DOHH2 (cell line): Measurements from ENCODE around the gene OR8J3.

Experiments
- H3F3A ChIP-seq: fragments of 200-600 bp; sonication (generic), shearing (Covaris generic); 2 replicates; pipeline ENCODE4 v1.6.0; 2016; ENCODE audit warnings: antibody characterized with exemption, mild to moderate bottlenecking; ENCODE audit not compliant: control insufficient read depth, insufficient read depth
- H3K27ac ChIP-seq: fragments of 200-600 bp; sonication (generic); 2 replicates; pipeline ENCODE4 v1.5.1; 2014; ENCODE audit warnings: low read depth, mild to moderate bottlenecking, low read length, moderate library complexity
- H3K27me3 ChIP-seq: fragments of 200-600 bp; sonication (generic); 2 replicates; pipeline ENCODE4 v1.6.1; 2014; ENCODE audit warnings: mild to moderate bottlenecking, low read length, mixed read lengths; ENCODE audit not compliant: control insufficient read depth
- H3K36me3 ChIP-seq: fragments of 200-600 bp; sonication (generic); 2 replicates; pipeline ENCODE4 v1.6.1; 2014; ENCODE audit warnings: mild to moderate bottlenecking, low read length, moderate library complexity, mixed read lengths; ENCODE audit not compliant: control insufficient read depth
- H3K4me1 ChIP-seq: fragments of 200-600 bp; sonication (generic); 2 replicates; pipeline ENCODE4 v1.6.1; 2014; ENCODE audit warnings: mild to moderate bottlenecking, low read length, mixed read lengths; ENCODE audit not compliant: control insufficient read depth
- H3K4me2 ChIP-seq: fragments of 200-600 bp; sonication (generic); 2 replicates; pipeline ENCODE4 v1.6.0; 2014; ENCODE audit warnings: mild to moderate bottlenecking, low read length, moderate library complexity
- H3K4me3 ChIP-seq: fragments of 200-600 bp; sonication (generic); 2 replicates; pipeline ENCODE4 v1.5.1; 2014; ENCODE audit warnings: mild to moderate bottlenecking, low read length, mixed read lengths
- H3K79me2 ChIP-seq: fragments of 200-600 bp; sonication (generic); 2 replicates; pipeline ENCODE4 v1.6.1; 2014; ENCODE audit warnings: mild to moderate bottlenecking, low read length, mixed read lengths; ENCODE audit not compliant: control insufficient read depth
- H3K9me2 ChIP-seq: fragments of 200-600 bp; sonication (generic); replicated peaks from 2 replicates; pipeline ENCODE4 v1.6.1; 2014; ENCODE audit warnings: mild to moderate bottlenecking, low read length, mixed read lengths; ENCODE audit not compliant: control insufficient read depth
- H3K9me3 ChIP-seq: fragments of 200-600 bp; sonication (generic); 2 replicates; pipeline ENCODE4 v1.6.1; 2014; ENCODE audit warnings: antibody characterized with exemption, low read length, mixed read lengths; ENCODE audit not compliant: control insufficient read depth, insufficient read depth
- H4K20me1 ChIP-seq: fragments of 200-600 bp; sonication (generic); 2 replicates; pipeline ENCODE4 v1.6.0; 2014; ENCODE audit warnings: low read depth, mild to moderate bottlenecking, antibody characterized with exemption, low read length, moderate library complexity; ENCODE audit not compliant: control insufficient read depth, insufficient read depth
- EZH2phosphoT487 ChIP-seq: fragments of 200-600 bp; sonication (generic); IDR thresholded peaks from 2 replicates; pipeline ENCODE4 v1.6.1; 2017; ENCODE audit warnings: borderline replicate concordance, mild to moderate bottlenecking, antibody characterized with exemption, low read length, moderate library complexity, mixed read lengths
- TF ChIP-seq, protein P1 (sequence below): fragments of 200-600 bp; sonication (generic); IDR thresholded peaks from one replicate; pipeline ENCODE4 v1.5.1; 2014; ENCODE audit warnings: antibody characterized with exemption, mild to moderate bottlenecking, low read depth, low read length; ENCODE audit not compliant: poor library complexity, severe bottlenecking

Gene OR8J3

GRCh38 chr11:56122073-56122472, 17.9 kb downstream of the OR8J3 start, which contains the start of gene OR8H3:
OR8H3 (plus strand) TSS chr11:56122373; CDS start chr11:56122373, 0 bp downstream.
- no peak within 1 kb of the TSS for H3K4me3 ChIP-seq
- TF ChIP-seq, protein P1, sequence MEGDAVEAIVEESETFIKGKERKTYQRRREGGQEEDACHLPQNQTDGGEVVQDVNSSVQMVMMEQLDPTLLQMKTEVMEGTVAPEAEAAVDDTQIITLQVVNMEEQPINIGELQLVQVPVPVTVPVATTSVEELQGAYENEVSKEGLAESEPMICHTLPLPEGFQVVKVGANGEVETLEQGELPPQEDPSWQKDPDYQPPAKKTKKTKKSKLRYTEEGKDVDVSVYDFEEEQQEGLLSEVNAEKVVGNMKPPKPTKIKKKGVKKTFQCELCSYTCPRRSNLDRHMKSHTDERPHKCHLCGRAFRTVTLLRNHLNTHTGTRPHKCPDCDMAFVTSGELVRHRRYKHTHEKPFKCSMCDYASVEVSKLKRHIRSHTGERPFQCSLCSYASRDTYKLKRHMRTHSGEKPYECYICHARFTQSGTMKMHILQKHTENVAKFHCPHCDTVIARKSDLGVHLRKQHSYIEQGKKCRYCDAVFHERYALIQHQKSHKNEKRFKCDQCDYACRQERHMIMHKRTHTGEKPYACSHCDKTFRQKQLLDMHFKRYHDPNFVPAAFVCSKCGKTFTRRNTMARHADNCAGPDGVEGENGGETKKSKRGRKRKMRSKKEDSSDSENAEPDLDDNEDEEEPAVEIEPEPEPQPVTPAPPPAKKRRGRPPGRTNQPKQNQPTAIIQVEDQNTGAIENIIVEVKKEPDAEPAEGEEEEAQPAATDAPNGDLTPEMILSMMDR: no peak
- TF ChIP-seq EZH2phosphoT487: no peak
- no peaks in the 10 kb centered on the region for H3K27me3 ChIP-seq
- no peak within 1 kb of the TSS for H3K4me2 ChIP-seq
- no peaks in the 10 kb centered on the region for H3K4me1 ChIP-seq
- H4K20me1 ChIP-seq: no peaks in the 10 kb centered on the region
- no peaks in the 10 kb centered on the region for H3K79me2 ChIP-seq
- no peaks in the 10 kb centered on the region for H3K9me2 ChIP-seq
- H3K36me3 ChIP-seq: no peaks in the 10 kb centered on the region
- no peaks in the 10 kb centered on the region for H3K9me3 ChIP-seq
- H3K27ac ChIP-seq: no peak within 1 kb of the TSS
- no peaks in the 10 kb centered on the region for H3F3A ChIP-seq

- H3K79me2 ChIP-seq: no peaks in the 10 kb centered on the region
- no peaks in the 10 kb centered on the region for H3K27me3 ChIP-seq
- no peak within 1 kb of the TSS for H3K27ac ChIP-seq
- H3K4me1 ChIP-seq: no peaks in the 10 kb centered on the region
- H3K4me2 ChIP-seq: no peak within 1 kb of the TSS
- TF ChIP-seq EZH2phosphoT487: no peak
- TF ChIP-seq, protein P1: no peak
- H4K20me1 ChIP-seq: no peaks in the 10 kb centered on the region
- no peak within 1 kb of the TSS for H3K4me3 ChIP-seq
- no peaks in the 10 kb centered on the region for H3K36me3 ChIP-seq
- no peaks in the 10 kb centered on the region for H3K9me3 ChIP-seq
- no peaks in the 10 kb centered on the region for H3K9me2 ChIP-seq
- no peaks in the 10 kb centered on the region for H3F3A ChIP-seq
Measured at GRCh38 chr11:56103210-56103737, 36.7 kb downstream of the OR8J3 start, which contains the start of gene OR8H2. OR8H2 (plus strand) TSS chr11:56103687; CDS start chr11:56105043, 1,356 bp downstream.

GRCh38 chr11:56093008-56093407, 47.0 kb downstream of the OR8J3 start, which contains the start of gene OR8I2:
OR8I2 (plus strand) TSS chr11:56093308; CDS start chr11:56093308, 0 bp downstream.
- Histone ChIP-seq H3K36me3 (no peaks in the 10 kb centered on the region), H3K27ac (no peak within 1 kb of the TSS), H3K9me2 (no peaks in the 10 kb centered on the region; the same call in 1 of the 2 replicates), H3K27me3 (no peaks in the 10 kb centered on the region), H3K4me1 (no peaks in the 10 kb centered on the region), H3K4me2 (no peak within 1 kb of the TSS), H3F3A (no peaks in the 10 kb centered on the region), H3K9me3 (no peaks in the 10 kb centered on the region), H3K4me3 (no peak within 1 kb of the TSS), H3K79me2 (no peaks in the 10 kb centered on the region), H4K20me1 (no peaks in the 10 kb centered on the region)
- TF ChIP-seq EZH2phosphoT487: no peak
- TF ChIP-seq, protein P1: no peak
